HepG2 (cell line): ENCODE results near the gene OSBPL9. TPM values are rescaled to one million over a fixed set of nuclear protein-coding genes. Genes with fewer than 3 reads are reported as not detected.

Experiments used
- HES4 ChIP-seq: sonication (generic); formaldehyde crosslinking; IDR thresholded peaks from 2 replicates; pipeline ENCODE4 v1.9.0; 2021; ENCODE audit warnings: mild to moderate bottlenecking, missing genetic modification reagents, borderline replicate concordance
- JUNB ChIP-seq: sonication (generic); formaldehyde crosslinking; IDR thresholded peaks from 2 replicates; pipeline ENCODE4 v1.8.0; 2022; ENCODE audit warnings: missing genetic modification reagents, mild to moderate bottlenecking, borderline replicate concordance
- MEF2D ChIP-seq: sonication (generic); formaldehyde crosslinking; IDR thresholded peaks from 2 replicates; pipeline ENCODE4 v1.5.1; 2020; ENCODE audit warnings: mild to moderate bottlenecking, missing genetic modification reagents
- MTF2 ChIP-seq: sonication (generic); formaldehyde crosslinking; IDR thresholded peaks from 2 replicates; pipeline ENCODE4 v1.5.0; 2020; ENCODE audit warnings: missing genetic modification reagents, borderline replicate concordance
- NCOA1 ChIP-seq: sonication (generic); formaldehyde crosslinking; IDR thresholded peaks from 2 replicates; pipeline ENCODE4 v1.9.0; 2021; ENCODE audit warnings: missing genetic modification reagents
- NPAS2 ChIP-seq: sonication (generic); formaldehyde crosslinking; IDR thresholded peaks from 2 replicates; pipeline ENCODE4 v1.8.0; 2022; ENCODE audit warnings: mild to moderate bottlenecking, missing genetic modification reagents, borderline replicate concordance
- PCBP1 ChIP-seq: fragments of 200-400 bp; formaldehyde crosslinking; IDR thresholded peaks from 2 replicates; pipeline ENCODE4 v1.6.1; 2017; ENCODE audit warnings: mild to moderate bottlenecking, low read depth, low read length, borderline replicate concordance
- SAFB2 ChIP-seq: sonication (generic); formaldehyde crosslinking; IDR thresholded peaks from 2 replicates; pipeline ENCODE4 v1.5.1; 2020; ENCODE audit warnings: missing genetic modification reagents, low read depth, mild to moderate bottlenecking, borderline replicate concordance
- TAF1 ChIP-seq: sonication (generic); formaldehyde crosslinking; IDR thresholded peaks from 2 replicates; pipeline ENCODE4 v1.4.0; 2020; ENCODE audit warnings: missing genetic modification reagents
- ZIK1 ChIP-seq: sonication (generic); formaldehyde crosslinking; IDR thresholded peaks from 2 replicates; pipeline ENCODE4 v1.5.0; 2020; ENCODE audit warnings: mild to moderate bottlenecking, low read depth, missing genetic modification reagents, borderline replicate concordance
- ZNF260 ChIP-seq: sonication (generic); formaldehyde crosslinking; IDR thresholded peaks from 2 replicates; pipeline ENCODE4 v1.4.0; 2020; ENCODE audit warnings: missing genetic modification reagents, low read depth, mild to moderate bottlenecking, borderline replicate concordance
- ZNF335 ChIP-seq: sonication (generic); formaldehyde crosslinking; IDR thresholded peaks from 2 replicates; pipeline ENCODE4 v1.4.0; 2020; ENCODE audit warnings: missing genetic modification reagents
- ZNF766 ChIP-seq: sonication (generic); formaldehyde crosslinking; IDR thresholded peaks from 2 replicates; pipeline ENCODE4 v1.5.0; 2020; ENCODE audit warnings: missing genetic modification reagents, borderline replicate concordance
- ZNF781 ChIP-seq: sonication (generic); formaldehyde crosslinking; IDR thresholded peaks from 2 replicates; pipeline ENCODE4 v1.5.1; 2020; ENCODE audit warnings: borderline replicate concordance, mild to moderate bottlenecking, missing genetic modification reagents; ENCODE audit errors: not compliant biosample characterization
- polyA plus RNA-seq, 8 experiments: library from polyadenylated mRNA; depleted of rRNA in 3 of 8; stranded (reverse) in 7 of 8; unstranded in 1 of 8; fragments of >200 nt; fragmentation: Illumina TruSeq in 4 of 8; extraction: Trizol in 4 of 8; gene quantifications; 2 replicates each; pipeline versions ENCODE4 v1.2.1 to v1.2.3, GENCODE V29; 2011 to 2016; ENCODE audit warnings: low read depth in 4 of 8, missing spikeins in 1 of 8, mixed read lengths in 1 of 8; ENCODE audit not compliant: insufficient read depth in 1 of 8
- total RNA-seq, 5 experiments: library from RNA; depleted of rRNA; stranded (reverse); fragments of >200 nt; fragmentation: Illumina TruSeq; extraction: Trizol; gene quantifications; 2 replicates each; pipeline ENCODE4 v1.2.3, GENCODE V29; 2016; ENCODE audit warnings: low read depth in 1 of 5
- TF ChIP-seq, protein P1 (sequence below): sonication (generic); formaldehyde crosslinking; IDR thresholded peaks from 2 replicates; pipeline ENCODE4 v1.5.1; 2020; ENCODE audit warnings: mild to moderate bottlenecking, missing genetic modification reagents, moderate library complexity
- TF ChIP-seq, protein P2 (sequence below): sonication (generic); formaldehyde crosslinking; IDR thresholded peaks from 2 replicates; pipeline ENCODE4 v1.5.0; 2020; ENCODE audit warnings: mild to moderate bottlenecking, missing genetic modification reagents, moderate library complexity
- TF ChIP-seq, protein P3 (sequence below): sonication (generic); formaldehyde crosslinking; IDR thresholded peaks from 2 replicates; pipeline ENCODE4 v1.4.0; 2020; ENCODE audit warnings: missing genetic modification reagents
- TF ChIP-seq, protein P4 (sequence below): sonication (generic); formaldehyde crosslinking; IDR thresholded peaks from 2 replicates; pipeline ENCODE4 v1.5.0; 2020; ENCODE audit warnings: mild to moderate bottlenecking, missing genetic modification reagents
- TF ChIP-seq, protein P5 (sequence below): IDR thresholded peaks from 2 replicates; pipeline ENCODE4 v1.6.1; 2016; ENCODE audit warnings: control low read depth

OSBPL9 gene
- total and polyA plus RNA-seq, 2 of the 13 experiments (the other 11 are each of a cell fraction or from before 2014, with no cell fraction given), result 83.6 to 142 TPM

DNA sequence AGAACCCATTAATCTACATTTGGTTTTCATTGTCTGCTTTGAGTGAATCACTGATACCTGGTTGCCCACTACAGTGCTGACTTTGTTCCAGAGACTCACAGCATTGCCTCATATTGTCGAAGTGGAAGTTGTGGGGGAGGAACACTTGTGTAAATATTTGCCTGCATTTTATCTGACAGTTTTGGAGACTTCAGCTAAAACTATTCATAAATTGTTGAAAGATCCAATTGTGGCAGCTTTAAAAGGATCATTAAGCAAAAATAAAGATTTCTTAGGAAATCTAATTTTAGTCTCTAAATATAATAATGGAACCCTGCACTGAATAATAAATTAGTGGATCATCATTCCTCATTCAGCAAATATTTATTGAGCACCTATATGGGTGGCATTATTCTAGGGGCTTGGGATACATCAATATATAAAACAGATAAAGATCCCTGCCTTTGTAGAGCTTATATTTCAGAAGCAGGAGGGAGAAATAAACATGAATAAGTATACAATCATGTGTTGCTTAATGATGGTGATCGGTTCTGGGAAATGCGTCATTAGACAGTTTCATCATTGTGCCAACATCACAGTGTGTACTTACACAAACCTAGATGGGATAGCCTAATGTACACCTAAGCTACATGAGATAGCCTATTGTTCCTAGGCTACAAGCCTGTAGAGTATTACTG lies 73.5 kb downstream of the OSBPL9 start (continued):
- TF ChIP-seq NCOA1 (CRISPR knock-in tag) (no peak), ZNF335 (CRISPR knock-in tag) (no peak; the same call in 1 of the 2 replicates), ZNF781 (CRISPR knock-in tag) (no peak), HES4 (CRISPR knock-in tag) (no peak), NPAS2 (no peak), TAF1 (CRISPR knock-in tag) (no peak), PCBP1 (no peak), JUNB (peak; percentile 85; the same call in 1 of the 2 replicates), MEF2D (CRISPR knock-in tag) (no peak), ZNF766 (CRISPR knock-in tag) (no peak), MTF2 (CRISPR knock-in tag) (no peak), ZNF260 (no peak), ZIK1 (CRISPR knock-in tag) (no peak), SAFB2 (CRISPR knock-in tag) (no peak)
- TF ChIP-seq, protein P1, sequence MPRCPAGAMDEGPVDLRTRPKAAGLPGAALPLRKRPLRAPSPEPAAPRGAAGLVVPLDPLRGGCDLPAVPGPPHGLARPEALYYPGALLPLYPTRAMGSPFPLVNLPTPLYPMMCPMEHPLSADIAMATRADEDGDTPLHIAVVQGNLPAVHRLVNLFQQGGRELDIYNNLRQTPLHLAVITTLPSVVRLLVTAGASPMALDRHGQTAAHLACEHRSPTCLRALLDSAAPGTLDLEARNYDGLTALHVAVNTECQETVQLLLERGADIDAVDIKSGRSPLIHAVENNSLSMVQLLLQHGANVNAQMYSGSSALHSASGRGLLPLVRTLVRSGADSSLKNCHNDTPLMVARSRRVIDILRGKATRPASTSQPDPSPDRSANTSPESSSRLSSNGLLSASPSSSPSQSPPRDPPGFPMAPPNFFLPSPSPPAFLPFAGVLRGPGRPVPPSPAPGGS, result no peak
- TF ChIP-seq, protein P2, sequence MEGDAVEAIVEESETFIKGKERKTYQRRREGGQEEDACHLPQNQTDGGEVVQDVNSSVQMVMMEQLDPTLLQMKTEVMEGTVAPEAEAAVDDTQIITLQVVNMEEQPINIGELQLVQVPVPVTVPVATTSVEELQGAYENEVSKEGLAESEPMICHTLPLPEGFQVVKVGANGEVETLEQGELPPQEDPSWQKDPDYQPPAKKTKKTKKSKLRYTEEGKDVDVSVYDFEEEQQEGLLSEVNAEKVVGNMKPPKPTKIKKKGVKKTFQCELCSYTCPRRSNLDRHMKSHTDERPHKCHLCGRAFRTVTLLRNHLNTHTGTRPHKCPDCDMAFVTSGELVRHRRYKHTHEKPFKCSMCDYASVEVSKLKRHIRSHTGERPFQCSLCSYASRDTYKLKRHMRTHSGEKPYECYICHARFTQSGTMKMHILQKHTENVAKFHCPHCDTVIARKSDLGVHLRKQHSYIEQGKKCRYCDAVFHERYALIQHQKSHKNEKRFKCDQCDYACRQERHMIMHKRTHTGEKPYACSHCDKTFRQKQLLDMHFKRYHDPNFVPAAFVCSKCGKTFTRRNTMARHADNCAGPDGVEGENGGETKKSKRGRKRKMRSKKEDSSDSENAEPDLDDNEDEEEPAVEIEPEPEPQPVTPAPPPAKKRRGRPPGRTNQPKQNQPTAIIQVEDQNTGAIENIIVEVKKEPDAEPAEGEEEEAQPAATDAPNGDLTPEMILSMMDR, result no peak
- TF ChIP-seq, protein P3, sequence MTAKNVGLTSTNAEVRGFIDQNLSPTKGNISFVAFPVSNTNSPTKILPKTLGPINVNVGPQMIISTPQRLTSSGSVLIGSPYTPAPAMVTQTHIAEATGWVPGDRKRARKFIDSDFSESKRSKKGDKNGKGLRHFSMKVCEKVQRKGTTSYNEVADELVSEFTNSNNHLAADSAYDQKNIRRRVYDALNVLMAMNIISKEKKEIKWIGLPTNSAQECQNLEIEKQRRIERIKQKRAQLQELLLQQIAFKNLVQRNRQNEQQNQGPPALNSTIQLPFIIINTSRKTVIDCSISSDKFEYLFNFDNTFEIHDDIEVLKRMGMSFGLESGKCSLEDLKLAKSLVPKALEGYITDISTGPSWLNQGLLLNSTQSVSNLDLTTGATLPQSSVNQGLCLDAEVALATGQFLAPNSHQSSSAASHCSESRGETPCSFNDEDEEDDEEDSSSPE (CRISPR knock-in tag), result no peak
- TF ChIP-seq, protein P4, sequence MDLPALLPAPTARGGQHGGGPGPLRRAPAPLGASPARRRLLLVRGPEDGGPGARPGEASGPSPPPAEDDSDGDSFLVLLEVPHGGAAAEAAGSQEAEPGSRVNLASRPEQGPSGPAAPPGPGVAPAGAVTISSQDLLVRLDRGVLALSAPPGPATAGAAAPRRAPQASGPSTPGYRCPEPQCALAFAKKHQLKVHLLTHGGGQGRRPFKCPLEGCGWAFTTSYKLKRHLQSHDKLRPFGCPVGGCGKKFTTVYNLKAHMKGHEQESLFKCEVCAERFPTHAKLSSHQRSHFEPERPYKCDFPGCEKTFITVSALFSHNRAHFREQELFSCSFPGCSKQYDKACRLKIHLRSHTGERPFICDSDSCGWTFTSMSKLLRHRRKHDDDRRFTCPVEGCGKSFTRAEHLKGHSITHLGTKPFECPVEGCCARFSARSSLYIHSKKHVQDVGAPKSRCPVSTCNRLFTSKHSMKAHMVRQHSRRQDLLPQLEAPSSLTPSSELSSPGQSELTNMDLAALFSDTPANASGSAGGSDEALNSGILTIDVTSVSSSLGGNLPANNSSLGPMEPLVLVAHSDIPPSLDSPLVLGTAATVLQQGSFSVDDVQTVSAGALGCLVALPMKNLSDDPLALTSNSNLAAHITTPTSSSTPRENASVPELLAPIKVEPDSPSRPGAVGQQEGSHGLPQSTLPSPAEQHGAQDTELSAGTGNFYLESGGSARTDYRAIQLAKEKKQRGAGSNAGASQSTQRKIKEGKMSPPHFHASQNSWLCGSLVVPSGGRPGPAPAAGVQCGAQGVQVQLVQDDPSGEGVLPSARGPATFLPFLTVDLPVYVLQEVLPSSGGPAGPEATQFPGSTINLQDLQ (CRISPR knock-in tag), result no peak
- TF ChIP-seq, protein P5, sequence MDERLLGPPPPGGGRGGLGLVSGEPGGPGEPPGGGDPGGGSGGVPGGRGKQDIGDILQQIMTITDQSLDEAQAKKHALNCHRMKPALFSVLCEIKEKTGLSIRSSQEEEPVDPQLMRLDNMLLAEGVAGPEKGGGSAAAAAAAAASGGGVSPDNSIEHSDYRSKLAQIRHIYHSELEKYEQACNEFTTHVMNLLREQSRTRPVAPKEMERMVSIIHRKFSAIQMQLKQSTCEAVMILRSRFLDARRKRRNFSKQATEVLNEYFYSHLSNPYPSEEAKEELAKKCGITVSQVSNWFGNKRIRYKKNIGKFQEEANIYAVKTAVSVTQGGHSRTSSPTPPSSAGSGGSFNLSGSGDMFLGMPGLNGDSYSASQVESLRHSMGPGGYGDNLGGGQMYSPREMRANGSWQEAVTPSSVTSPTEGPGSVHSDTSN (CRISPR knock-in tag), result no peak
